Mucosa of stomach (tissue), 1 donor: ENCODE results near the gene SLC12A7.
"Not testable (repeated sequence)": the region's sequence is repeated elsewhere in the genome, so short reads cannot be mapped to it uniquely, and the experiment has no call there.

Experiments
- H3K27me3 ChIP-seq: one replicate; pipeline ENCODE4 v1.7.0; 2013; ENCODE audit warnings: mild to moderate bottlenecking, low read length; ENCODE audit not compliant: control insufficient read depth, insufficient read depth
- H3K36me3 ChIP-seq: one replicate; pipeline ENCODE4 v1.7.0; 2013; ENCODE audit warnings: low read length; ENCODE audit not compliant: control insufficient read depth, insufficient read depth
- H3K4me1 ChIP-seq: one replicate; pipeline ENCODE4 v1.7.0; 2013; ENCODE audit warnings: mild to moderate bottlenecking, low read length; ENCODE audit not compliant: control insufficient read depth, insufficient read depth
- H3K4me3 ChIP-seq: one replicate; pipeline ENCODE4 v1.7.0; 2013; ENCODE audit warnings: low read length
- H3K9ac ChIP-seq: one replicate; pipeline ENCODE4 v1.7.0; 2013; ENCODE audit warnings: mild to moderate bottlenecking, low read length, moderate library complexity
- H3K9me3 ChIP-seq: one replicate; pipeline ENCODE4 v1.7.0; 2013; ENCODE audit warnings: mild to moderate bottlenecking, low read length, moderate library complexity; ENCODE audit not compliant: control insufficient read depth
- donor health status: Pancreatic carcinoma.

Gene SLC12A7

GRCh38 chr5:1007681-1008450 is 104.0 kb downstream of the SLC12A7 start:
- H3K9me3 ChIP-seq = no peaks in the 10 kb centered on the region

DNA sequence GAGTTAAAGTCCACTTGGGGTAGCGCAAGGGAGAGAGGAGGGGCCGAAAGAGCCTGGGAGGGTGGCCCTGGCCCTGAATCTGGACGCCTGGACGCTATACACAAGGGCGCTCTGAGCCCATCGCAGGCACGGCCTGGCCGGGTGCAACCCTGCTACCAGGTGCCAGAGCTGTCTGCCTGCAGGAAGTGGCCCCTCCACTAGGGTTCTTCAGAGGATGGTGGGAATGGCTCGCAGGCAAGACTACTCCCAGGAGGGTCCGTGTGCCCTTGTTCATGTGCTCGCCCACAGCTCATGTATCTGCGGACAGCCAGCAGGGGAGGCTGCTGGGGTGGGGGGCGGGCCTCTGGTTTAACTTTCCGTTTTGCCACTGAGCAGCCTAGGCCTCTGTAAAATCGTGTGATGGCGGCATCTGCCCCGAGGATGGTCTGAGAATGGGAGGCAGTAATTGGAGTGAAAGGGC is 104.6 kb downstream of the SLC12A7 start:
- Histone ChIP-seq H3K36me3 (no peaks in the 10 kb centered on the region), H3K4me1 (peaks cover 27% of the 10 kb centered on the region), H3K4me3 (no peak overlapping the region), H3K9ac (no peak overlapping the region), H3K9me3 (no peaks in the 10 kb centered on the region), H3K27me3 (peaks cover 75% of the 10 kb centered on the region)

More at GRCh38 chr5:1007681-1008450, 104.0 kb downstream of the SLC12A7 start:
- Histone ChIP-seq H3K9ac (no peak overlapping the region), H3K36me3 (no peaks in the 10 kb centered on the region), H3K27me3 (peaks cover 75% of the 10 kb centered on the region), H3K4me1 (peaks cover 27% of the 10 kb centered on the region), H3K4me3 (no peak overlapping the region)

GRCh38 chr5:1006656-1007071 is 105.2 kb downstream of the SLC12A7 start:
- no peaks in the 10 kb centered on the region for H3K36me3 ChIP-seq
- H3K27me3 ChIP-seq = peaks cover 73% of the 10 kb centered on the region
- H3K9me3 ChIP-seq = no peaks in the 10 kb centered on the region
- no peak overlapping the region for H3K4me3 ChIP-seq
- peaks cover 27% of the 10 kb centered on the region for H3K4me1 ChIP-seq
- H3K9ac ChIP-seq = no peak overlapping the region

DNA sequence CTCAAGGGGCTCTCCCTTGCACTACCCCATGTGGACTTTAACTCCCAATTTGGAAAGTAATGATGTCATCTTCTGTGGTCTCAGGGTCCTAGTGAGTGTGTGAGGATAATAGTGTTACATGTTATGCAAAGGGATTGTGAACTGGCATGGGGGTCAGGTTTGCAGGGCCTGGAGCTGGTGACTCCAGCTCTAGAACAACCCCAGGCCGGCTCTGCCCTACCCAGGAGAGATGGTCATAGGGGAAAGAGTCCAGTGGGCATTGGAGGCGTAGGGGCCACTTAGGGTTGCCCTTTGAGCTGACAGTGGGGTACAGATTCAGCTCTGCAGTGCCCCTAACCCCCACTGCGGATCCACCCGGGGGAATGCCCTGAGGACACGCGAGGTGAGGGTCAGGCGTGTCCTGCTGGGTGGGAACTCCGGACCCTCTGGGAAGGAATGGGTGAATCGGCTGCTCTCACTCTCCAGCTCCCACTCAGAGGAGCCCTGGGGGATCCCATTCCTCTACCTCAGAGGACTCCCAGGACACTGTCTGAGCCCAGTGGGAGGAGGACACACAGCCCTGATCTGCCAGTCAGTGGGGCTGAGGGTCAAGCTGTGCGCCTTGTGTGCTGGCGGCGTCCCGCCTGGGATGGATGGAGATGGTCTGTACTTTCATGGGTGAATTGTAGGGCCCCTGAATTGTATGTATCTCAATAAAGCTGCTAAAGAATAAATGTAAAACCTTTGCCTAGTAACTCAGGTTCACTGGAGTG is 105.8 kb downstream of the SLC12A7 start:
- Histone ChIP-seq H3K4me3 (no peak overlapping the region), H3K27me3 (peaks cover 68% of the 10 kb centered on the region), H3K4me1 (peaks cover 27% of the 10 kb centered on the region), H3K9me3 (no peaks in the 10 kb centered on the region), H3K9ac (no peak overlapping the region), H3K36me3 (no peaks in the 10 kb centered on the region)

DNA sequence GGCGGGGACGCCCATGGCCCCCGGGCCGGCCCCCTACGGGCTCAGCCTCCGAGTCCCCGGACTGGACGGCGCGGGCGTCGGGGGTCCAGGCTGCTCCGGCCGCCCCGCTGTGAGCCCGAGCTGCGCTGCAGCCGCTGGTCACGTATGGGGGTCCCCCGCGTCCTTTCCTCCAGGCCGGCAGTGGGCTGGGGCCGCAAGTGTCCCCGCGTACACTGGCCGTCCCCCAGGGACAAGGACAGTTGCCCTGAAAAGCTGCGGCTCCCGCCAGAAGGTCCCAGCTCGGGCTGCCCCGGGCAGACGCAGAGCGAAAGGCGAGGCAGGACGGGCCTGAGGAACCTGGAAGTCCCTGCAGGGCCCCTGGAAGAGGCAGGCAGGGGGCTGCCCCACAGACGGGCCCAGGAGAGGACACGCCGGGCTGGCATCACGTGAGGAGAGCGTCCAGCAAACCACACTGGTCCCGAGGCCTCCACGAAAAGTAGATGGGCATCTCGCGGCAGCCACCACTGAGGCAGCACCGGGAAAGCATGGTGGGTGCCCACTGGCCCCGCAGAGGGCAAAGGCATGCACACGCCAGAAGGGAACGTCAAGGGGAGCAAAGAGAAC is 106.5 kb downstream of the SLC12A7 start:
- Histone ChIP-seq H3K4me1 (peaks cover 27% of the 10 kb centered on the region), H3K4me3 (no peak overlapping the region), H3K9me3 (no peaks in the 10 kb centered on the region), H3K27me3 (peaks cover 60% of the 10 kb centered on the region), H3K9ac (peak overlapping the region; percentile 33), H3K36me3 (no peaks in the 10 kb centered on the region)

- Histone ChIP-seq H3K4me1 (peaks cover 24% of the 10 kb centered on the region), H3K27me3 (peaks cover 53% of the 10 kb centered on the region), H3K36me3 (no peaks in the 10 kb centered on the region), H3K9ac (peak overlapping the region; percentile 33), H3K4me3 (no peak overlapping the region), H3K9me3 (no peaks in the 10 kb centered on the region)
Measured at GRCh38 chr5:1004461-1005248, 107.2 kb downstream of the SLC12A7 start.

- H3K4me3 ChIP-seq = no peak overlapping the region
- H3K36me3 ChIP-seq = no peaks in the 10 kb centered on the region
- peaks cover 19% of the 10 kb centered on the region for H3K4me1 ChIP-seq
- H3K9me3 ChIP-seq = no peaks in the 10 kb centered on the region
- no peak overlapping the region for H3K9ac ChIP-seq
- H3K27me3 ChIP-seq = peaks cover 46% of the 10 kb centered on the region
Measured at GRCh38 chr5:1003296-1003937, 108.4 kb downstream of the SLC12A7 start.

- Histone ChIP-seq H3K27me3 (peaks cover 41% of the 10 kb centered on the region), H3K4me1 (peaks cover 13% of the 10 kb centered on the region), H3K36me3 (no peaks in the 10 kb centered on the region), H3K4me3 (no peak overlapping the region), H3K9me3 (no peaks in the 10 kb centered on the region), H3K9ac (no peak overlapping the region)
Measured at GRCh38 chr5:1002836-1003235, 109.0 kb downstream of the SLC12A7 start.

DNA sequence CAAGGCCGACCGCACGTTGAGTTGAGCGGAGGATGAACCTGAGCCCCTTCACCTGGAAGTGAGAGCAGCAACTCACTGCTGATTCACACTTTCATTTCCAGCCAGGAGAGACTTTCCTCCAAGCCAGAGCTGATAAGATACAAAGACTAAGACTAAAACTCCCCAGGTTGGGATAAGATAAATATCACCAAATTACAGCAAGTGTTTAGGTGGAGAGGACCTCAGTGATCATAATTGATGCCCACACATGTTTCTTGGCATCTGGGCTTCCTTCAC is 109.7 kb downstream of the SLC12A7 start:
- Histone ChIP-seq H3K9ac (no peak overlapping the region), H3K9me3 (no peaks in the 10 kb centered on the region), H3K4me3 (no peak overlapping the region), H3K27me3 (peaks cover 34% of the 10 kb centered on the region), H3K36me3 (no peaks in the 10 kb centered on the region), H3K4me1 (peaks cover 12% of the 10 kb centered on the region)

GRCh38 chr5:1001406-1002270 is 110.2 kb downstream of the SLC12A7 start:
- Histone ChIP-seq H3K9ac (no peak overlapping the region), H3K9me3 (no peaks in the 10 kb centered on the region), H3K4me3 (no peak overlapping the region), H3K36me3 (no peaks in the 10 kb centered on the region), H3K4me1 (peaks cover 12% of the 10 kb centered on the region), H3K27me3 (peaks cover 29% of the 10 kb centered on the region)

DNA sequence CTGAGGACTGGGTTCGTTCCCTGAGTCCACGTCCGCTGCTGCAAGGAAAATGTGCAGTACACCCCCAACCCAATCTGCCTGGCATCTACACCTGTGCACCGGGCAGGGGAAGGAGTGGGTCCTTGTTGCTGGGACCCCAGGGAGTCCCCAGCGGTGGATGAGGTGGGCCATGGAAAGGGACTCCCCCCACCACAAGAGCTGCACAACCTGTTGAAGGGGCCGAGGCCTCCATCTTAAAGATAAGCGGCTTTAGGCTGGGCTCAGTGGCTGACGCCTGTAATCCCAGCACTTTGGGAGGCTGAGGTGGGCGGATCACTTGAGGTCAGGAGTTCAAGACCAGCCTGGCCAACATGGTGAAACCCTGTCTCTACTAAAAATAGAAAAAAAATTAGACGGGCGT is 111.0 kb downstream of the SLC12A7 start:
- peaks cover 12% of the 10 kb centered on the region for H3K4me1 ChIP-seq
- not testable (repeated sequence) for H3K36me3 ChIP-seq, H3K4me3 ChIP-seq, H3K9ac ChIP-seq, H3K9me3 ChIP-seq
- peaks cover 21% of the 10 kb centered on the region for H3K27me3 ChIP-seq
